ENCODE measurements around the gene CNN1.
"Not testable (repeated sequence)": the region's sequence is repeated elsewhere in the genome, so short reads cannot be mapped to it uniquely, and the experiment has no call there.

The CNN1 gene

DNA sequence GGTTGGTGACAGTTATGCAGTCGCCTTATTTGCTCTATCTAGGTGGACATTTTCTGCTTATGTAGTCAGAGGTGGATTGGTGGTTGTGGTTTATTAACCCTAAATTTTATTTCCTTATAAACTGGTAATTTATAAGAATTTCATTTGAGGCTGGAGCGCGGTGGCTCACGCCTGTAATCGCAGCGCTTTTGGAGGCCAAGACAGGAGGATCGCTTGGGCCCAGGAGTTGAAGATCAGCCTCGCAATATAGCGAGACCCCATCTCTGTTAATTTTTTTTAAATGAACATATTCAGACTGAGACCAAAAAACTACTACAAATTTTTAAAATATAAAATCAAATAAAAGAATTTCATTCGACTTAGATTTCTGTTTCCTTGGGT, 59.4 kb downstream of the CNN1 start:
- ChIA-PET CTCF (no interaction called here), POLR2A (interaction anchor here (0.9 to 1.4 kb wide), 5 partner anchors 11 to 97 kb away, joined by 3 to 7 read pairs (median 3); partner anchors contain the start of gene ECSIT)
- TF ChIP-seq HDGF (IDR thresholded peaks at IDR 0.05; ENCODE audit: borderline replicate concordance) (no peak), ARNT (IDR thresholded peaks at IDR 0.05) (no peak), NFRKB (IDR thresholded peaks at IDR 0.05) (no peak), FOXK2 (IDR thresholded peaks at IDR 0.05) (no peak), FOXM1 (IDR thresholded peaks at IDR 0.05; ENCODE audit: borderline replicate concordance) (no peak), PKNOX1 (IDR thresholded peaks at IDR 0.05) (no peak), CTBP1 (IDR thresholded peaks at IDR 0.05; ENCODE audit: borderline replicate concordance) (no peak), BHLHE40 (IDR thresholded peaks at IDR 0.05; ENCODE audit: borderline replicate concordance) (no peak), ELF4 (IDR thresholded peaks at IDR 0.05) (no peak), ZNF384 (IDR thresholded peaks at IDR 0.05) (no peak), SUZ12 (IDR thresholded peaks at IDR 0.05) (no peak), L3MBTL2 (conservative IDR thresholded peaks at IDR 0.05) (no peak)
- no peak for DNase-seq (ENCODE audit: extremely low spot score)

DNA sequence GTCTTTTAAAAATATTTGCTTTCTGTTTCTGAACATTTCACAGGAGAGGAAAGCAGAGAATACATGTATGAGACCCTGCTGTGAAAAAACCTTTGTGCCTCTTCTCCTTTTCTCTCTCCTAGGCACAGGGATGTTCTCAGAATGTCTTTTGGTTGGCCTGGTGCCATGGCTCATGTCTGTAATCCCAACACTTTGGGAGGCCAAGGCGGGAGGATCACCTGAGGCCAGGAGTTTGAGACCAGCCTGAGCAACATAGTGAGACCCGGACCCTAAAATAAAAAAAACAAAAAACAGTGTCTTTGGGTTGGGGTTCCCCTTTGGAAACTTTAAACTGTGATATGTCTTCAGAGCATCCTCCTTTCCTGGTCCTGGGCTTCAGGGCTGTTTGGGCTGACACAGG, 60.1 kb downstream of the CNN1 start:
- POLR2A ChIA-PET: interaction anchor here (1.1 kb wide), 1 partner anchor 40 kb away, joined by 5 read pairs; the partner anchor contains the start of gene ELOF1
- CTCF ChIA-PET: no interaction called here
- no peak for DNase-seq (ENCODE audit: extremely low spot score)

GRCh38 chr19:11599704-11600103, 61.1 kb downstream of the CNN1 start:
- POLR2A ChIA-PET: interaction anchor here (1.1 kb wide), 1 partner anchor 41 kb away, joined by 5 read pairs; the partner anchor contains the start of gene ELOF1
- CTCF ChIA-PET; DNase-seq (ENCODE audit: extremely low spot score): not testable (repeated sequence)

More for the DNA sequence above, 60.1 kb downstream of the CNN1 start:
- no peak for TF ChIP-seq SP1 (IDR thresholded peaks at IDR 0.05)
- no peak for TF ChIP-seq SUZ12 (IDR thresholded peaks at IDR 0.05)
- TF ChIP-seq L3MBTL2 (conservative IDR thresholded peaks at IDR 0.05): no peak
- no peak for TF ChIP-seq ARNT (IDR thresholded peaks at IDR 0.05)
- no peak for TF ChIP-seq BHLHE40 (IDR thresholded peaks at IDR 0.05; ENCODE audit: borderline replicate concordance)
- no peak for TF ChIP-seq FOXK2 (IDR thresholded peaks at IDR 0.05)
- TF ChIP-seq TARDBP (IDR thresholded peaks at IDR 0.05): no peak

Data from HEK293T (cell line).